D721Med (cell line): ENCODE results near the gene RASA2.

Experiments
- DNase-seq: peaks from one replicate; pipeline ENCODE4 v3.0.0; 2011; ENCODE audit warnings: low spot score; ENCODE audit not compliant: insufficient read length
- FAIRE-seq: peaks from 2 replicates; lab custom pipeline; 2011; peaks lifted over from hg19 to GRCh38; lab: Jason Lieb, UNC
- TF ChIP-seq, protein P1 (sequence below): IDR thresholded peaks from 2 replicates; pipeline ENCODE4 v1.5.1; 2012; ENCODE audit warnings: mild to moderate bottlenecking, control low read depth; ENCODE audit not compliant: insufficient read depth; ENCODE audit errors: missing control alignments

Gene RASA2

DNA sequence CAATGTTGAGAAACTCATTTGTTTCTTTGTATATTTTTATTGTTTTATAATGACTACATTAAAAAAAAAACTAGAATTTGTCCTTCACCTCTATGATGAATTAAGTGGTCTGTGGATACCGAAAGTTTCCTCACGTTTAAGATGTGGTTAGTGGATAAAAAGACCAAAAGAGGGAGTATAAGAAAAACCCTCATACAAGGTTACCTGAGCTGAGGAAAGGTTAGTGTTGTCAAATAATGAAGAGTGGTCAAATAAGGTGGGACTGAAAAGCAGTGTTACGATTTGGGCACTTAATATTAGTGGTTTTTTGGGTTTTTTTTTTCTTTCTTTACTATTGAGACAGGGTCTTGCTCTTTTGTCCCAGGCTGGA is 21.2 kb downstream of the RASA2 start:
- no peak for FAIRE-seq
- DNase-seq: no peak
- TF ChIP-seq, protein P1, sequence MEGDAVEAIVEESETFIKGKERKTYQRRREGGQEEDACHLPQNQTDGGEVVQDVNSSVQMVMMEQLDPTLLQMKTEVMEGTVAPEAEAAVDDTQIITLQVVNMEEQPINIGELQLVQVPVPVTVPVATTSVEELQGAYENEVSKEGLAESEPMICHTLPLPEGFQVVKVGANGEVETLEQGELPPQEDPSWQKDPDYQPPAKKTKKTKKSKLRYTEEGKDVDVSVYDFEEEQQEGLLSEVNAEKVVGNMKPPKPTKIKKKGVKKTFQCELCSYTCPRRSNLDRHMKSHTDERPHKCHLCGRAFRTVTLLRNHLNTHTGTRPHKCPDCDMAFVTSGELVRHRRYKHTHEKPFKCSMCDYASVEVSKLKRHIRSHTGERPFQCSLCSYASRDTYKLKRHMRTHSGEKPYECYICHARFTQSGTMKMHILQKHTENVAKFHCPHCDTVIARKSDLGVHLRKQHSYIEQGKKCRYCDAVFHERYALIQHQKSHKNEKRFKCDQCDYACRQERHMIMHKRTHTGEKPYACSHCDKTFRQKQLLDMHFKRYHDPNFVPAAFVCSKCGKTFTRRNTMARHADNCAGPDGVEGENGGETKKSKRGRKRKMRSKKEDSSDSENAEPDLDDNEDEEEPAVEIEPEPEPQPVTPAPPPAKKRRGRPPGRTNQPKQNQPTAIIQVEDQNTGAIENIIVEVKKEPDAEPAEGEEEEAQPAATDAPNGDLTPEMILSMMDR: no peak

DNA sequence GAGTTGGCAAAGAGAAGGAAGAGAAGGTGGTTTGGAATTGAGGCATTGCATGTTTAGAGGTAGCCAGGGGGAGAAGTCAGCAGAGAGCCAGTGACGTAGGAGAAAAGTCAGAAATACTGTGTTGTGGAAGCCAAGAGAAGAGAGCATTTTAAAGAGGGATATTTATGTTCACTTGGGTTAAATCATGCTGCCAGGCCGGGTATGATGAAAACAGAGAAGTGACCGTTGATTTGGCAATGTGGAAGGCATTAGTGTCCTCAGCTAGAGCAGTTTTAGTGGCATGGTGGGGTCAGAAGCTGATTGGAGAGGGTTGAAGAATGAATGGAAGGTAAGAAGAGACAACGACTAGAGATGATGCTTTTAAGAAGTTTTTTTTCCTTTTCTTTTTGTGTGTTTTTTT is 24.5 kb downstream of the RASA2 start:
- no peak for FAIRE-seq
- DNase-seq: no peak
- TF ChIP-seq, protein P1: no peak

DNA sequence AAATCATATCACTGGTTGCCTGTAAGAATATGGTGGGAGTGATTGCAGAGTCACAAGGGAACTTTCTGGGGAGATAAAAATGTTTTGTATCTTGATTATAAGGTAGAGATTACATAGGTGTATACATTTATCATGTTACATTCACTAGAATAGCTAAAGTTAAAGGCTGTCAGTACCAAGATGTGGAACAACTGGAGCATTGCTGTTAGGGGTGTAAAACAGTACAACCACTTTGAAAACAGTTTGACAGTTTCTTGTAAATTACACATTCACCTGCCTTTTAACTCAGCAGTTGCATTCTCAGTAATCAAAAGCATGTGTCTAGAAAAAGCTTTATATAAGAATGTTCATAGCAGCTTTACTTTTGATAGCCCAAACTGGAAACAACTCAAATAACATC is 27.6 kb downstream of the RASA2 start:
- FAIRE-seq: peak; percentile 16
- DNase-seq: no peak
- TF ChIP-seq, protein P1: no peak

DNA sequence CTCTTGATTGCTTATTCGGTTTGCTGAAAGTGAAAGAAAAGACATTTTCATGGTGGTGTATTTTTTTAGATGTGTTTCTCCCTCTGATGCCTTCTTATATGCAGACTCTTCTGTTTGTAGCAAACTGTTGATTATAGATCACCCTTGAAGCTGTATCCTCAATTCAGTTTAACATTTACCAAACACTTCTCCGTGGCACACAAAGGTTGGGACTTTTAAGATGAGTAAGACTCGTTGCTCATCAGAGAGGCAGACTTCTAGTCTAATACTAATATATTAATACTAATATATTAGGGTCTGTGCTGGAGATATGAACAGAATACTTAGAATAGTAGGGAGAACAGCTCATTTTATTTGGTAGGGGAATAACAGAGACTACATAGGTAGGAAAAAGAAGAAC is 32.8 kb downstream of the RASA2 start:
- no peak for DNase-seq
- TF ChIP-seq, protein P1: no peak
- FAIRE-seq: no peak

DNA sequence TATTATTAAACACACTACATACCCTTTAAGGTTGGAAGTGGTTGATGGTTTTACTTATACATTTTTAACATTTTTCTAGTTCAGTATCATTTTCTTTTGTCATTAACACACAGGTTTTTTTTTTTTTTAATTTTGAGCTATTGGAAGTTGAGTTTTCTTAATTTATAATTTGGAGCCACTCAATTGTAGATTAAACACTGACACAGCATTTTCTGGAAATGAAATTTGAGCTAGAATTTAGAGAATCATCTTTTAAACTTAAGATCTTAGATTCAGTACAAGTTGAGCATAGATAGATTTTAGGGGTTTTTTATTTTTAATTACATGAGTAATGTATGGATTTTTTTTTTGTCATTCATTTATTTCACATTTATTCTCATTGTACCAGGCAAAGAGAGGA is 35.0 kb downstream of the RASA2 start:
- no peak for FAIRE-seq
- TF ChIP-seq, protein P1: no peak
- no peak for DNase-seq

DNA sequence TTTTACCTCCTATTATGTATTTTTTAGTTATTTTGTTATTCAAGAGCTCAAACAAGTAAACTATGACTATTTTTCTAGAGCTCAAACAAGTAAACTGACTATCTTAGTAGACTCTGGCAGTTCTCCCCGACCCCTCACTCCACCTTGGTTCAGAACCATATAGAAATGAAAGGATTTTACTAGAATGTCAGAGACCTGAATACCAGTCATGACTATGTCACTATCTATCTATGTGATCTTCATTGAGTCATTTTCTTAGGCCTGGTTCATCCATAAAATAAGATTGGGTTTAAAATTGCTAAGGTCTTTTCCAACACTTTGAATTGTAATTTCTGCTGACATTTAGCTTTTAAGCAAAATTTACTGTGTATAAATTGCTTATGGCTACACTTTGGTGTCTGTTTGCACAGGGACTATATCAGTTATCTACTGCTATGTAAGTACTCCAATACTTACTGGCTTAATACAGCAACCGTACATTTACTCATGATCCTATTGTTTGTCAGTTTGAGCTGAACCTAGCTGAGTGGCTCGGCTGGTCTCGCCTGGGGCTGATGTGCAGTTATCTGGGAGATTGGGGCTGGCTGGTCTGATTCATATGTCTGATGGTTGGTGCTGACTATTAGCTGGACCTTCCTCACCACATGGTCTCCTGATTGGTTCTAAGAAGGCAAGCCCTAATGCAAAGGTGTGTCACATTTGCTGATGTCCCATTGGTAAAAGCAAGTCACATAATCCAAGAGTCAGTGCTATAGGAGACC is 37.0 kb downstream of the RASA2 start:
- no peak for DNase-seq
- no peak for FAIRE-seq
- TF ChIP-seq, protein P1: no peak

DNA sequence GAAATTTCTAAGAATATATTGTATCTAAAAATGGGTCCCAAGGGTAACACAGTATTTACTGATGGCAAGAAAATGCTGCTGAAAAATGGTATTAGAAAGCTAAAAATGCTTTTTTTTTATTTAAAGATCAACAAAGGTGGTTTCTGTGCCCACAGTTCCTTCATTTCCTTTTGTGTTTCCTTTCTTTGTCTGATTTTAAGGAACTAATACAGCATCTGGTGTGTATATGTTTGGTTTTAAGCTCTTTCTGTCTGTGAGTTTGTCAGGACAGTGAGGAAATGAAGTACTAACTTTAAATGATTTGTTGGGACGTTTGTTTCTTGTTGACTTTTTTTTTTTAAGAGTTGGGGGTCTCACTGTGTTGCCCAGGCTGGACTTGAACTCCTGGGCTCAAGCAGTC is 38.2 kb downstream of the RASA2 start:
- no peak for DNase-seq
- TF ChIP-seq, protein P1: no peak
- no peak for FAIRE-seq
